ENCODE measurements around the gene SLC2A4. TPM values are rescaled to one million over a fixed set of nuclear protein-coding genes. Genes with fewer than 3 reads are reported as not detected.

The SLC2A4 gene
- total and polyA plus RNA-seq, 2 of the 4 experiments (the other 2 are of a cell fraction) = 0.07 TPM; not detected in 1

- Histone ChIP-seq H2BK20ac (ENCODE audit: low read depth, low read length) (no peak overlapping the region), H3K4me2 (ENCODE audit: low read depth, low read length) (no peak overlapping the region), H4K8ac (ENCODE audit: low read depth in 2 of 2, low read length in 2 of 2) (no peak overlapping the region), H2BK15ac (ENCODE audit: low read depth, low read length) (no peak overlapping the region), H3K79me1 (ENCODE audit: low read depth in 1 of 2, low read length in 2 of 2) (peaks cover 0 to 9% of the 10 kb centered on the region in 2 experiments; a peak in 1 of 4 replicates), H3K18ac (ENCODE audit: low read depth, low read length) (no peak overlapping the region), H3K14ac (replicated peaks; ENCODE audit: low read depth, low read length) (no peak overlapping the region), H2AFZ (replicated peaks; ENCODE audit: low read length, poor library complexity) (no peak overlapping the region), H3K4me1 (ENCODE audit: control insufficient read depth, insufficient read depth, low read length) (no peaks in the 10 kb centered on the region), H3K9me1 (ENCODE audit: insufficient read depth, low read length) (no peaks in the 10 kb centered on the region), H3K4ac (ENCODE audit: low read depth, low read length) (no peak overlapping the region), H3K9me3 (ENCODE audit: control insufficient read depth, insufficient read depth, low read length) (no peaks in the 10 kb centered on the region), H3K27me3 (ENCODE audit: control insufficient read depth, insufficient read depth, low read length) (no peaks in the 10 kb centered on the region), H4K20me1 (ENCODE audit: insufficient read depth, low read length) (peaks cover 7% of the 10 kb centered on the region), H4K5ac (ENCODE audit: low read depth, low read length) (no peak overlapping the region), H4K91ac (ENCODE audit: insufficient read depth, low read depth, low read length) (no peak overlapping the region), H2BK5ac (ENCODE audit: low read depth, low read length, poor library complexity, severe bottlenecking) (no peak overlapping the region), H3K56ac (ENCODE audit: extremely low read depth, insufficient read depth, low read length) (no peak overlapping the region), H2BK120ac (ENCODE audit: low read depth, low read length) (no peak overlapping the region), H3K27ac (ENCODE audit: insufficient read depth, low read length) (no peak overlapping the region), H3K23ac (ENCODE audit: low read depth, low read length) (no peak overlapping the region), H3K4me3 (ENCODE audit: insufficient read depth, low read depth, low read length) (no peak overlapping the region), H3K9ac (ENCODE audit: low read depth, low read length) (no peak overlapping the region), H2AK9ac (replicated peaks; ENCODE audit: low read depth, low read length, poor library complexity) (no peak overlapping the region), H3K36me3 (ENCODE audit: control insufficient read depth, insufficient read depth, low read length) (peaks cover 73% of the 10 kb centered on the region), H2AK5ac (ENCODE audit: low read depth, low read length) (no peak overlapping the region)
- POLR2A ChIA-PET (ENCODE audit: unreplicated experiment) = no interaction called here
- intact Hi-C loops (cut with micrococcal nuclease) = loop anchor here (10.0 kb wide), 1 partner anchor 243 kb away; the partner anchor contains the start of gene SENP3
- ATAC-seq (ENCODE audit: low read depth) (no peak), DNase-seq (no peak)
- 88% methylated on average over 8 of the region's 15 CpGs; no CpG with 5 or more reads in 1 of the 2 experiments for WGBS, 2 experiments (ENCODE audit: extremely low coverage in 2 of 2, insufficient read length in 1 of 2)
- dilution Hi-C loops (cut with HindIII; ENCODE audit: low sequenced_read_pairs, unreplicated experiment) = no loop called here
- TF ChIP-seq CTCF (conservative IDR thresholded peaks at IDR 0.05; ENCODE audit: low read depth, low read length) = no peak
- TF ChIP-seq SMC3 (IDR thresholded peaks at IDR 0.05; ENCODE audit: low read depth, low read length) = no peak
- no peak for TF ChIP-seq CHD1 (IDR thresholded peaks at IDR 0.05; ENCODE audit: low read depth, low read length)
- no peak for TF ChIP-seq RCOR1 (IDR thresholded peaks at IDR 0.05; ENCODE audit: insufficient replicate concordance, low read length)
- no TSS peak for BruUV-seq (replicated peaks)
- CTCF ChIA-PET = no interaction called here
- in situ Hi-C loops (cut with MboI; ENCODE audit: low sequenced_read_pairs) = no loop called here
Measured at GRCh38 chr17:7321466-7321865, 39.9 kb downstream of the SLC2A4 start.

All from IMR-90 (cell line).